Heart left ventricle (tissue), 16 donors: ENCODE measurements around the gene SOX8. TPM values are rescaled to one million over a fixed set of nuclear protein-coding genes. Genes with fewer than 3 reads are reported as not detected.
A peak's percentile ranks its signal among the peaks of the same experiment; 100 is the strongest.

Experiments used
- ATAC-seq, 4 donors: fragments of 200-7000 bp; cut with Tn5 transposase; one replicate each; pipeline ENCODE4 v1.9.1; 2020 to 2022; ENCODE audit warnings: moderate library complexity in 4 of 4, mild to moderate bottlenecking in 3 of 4, moderate number of reproducible peaks in 1 of 4
- DNase-seq, 5 donors: peaks; one replicate each; pipeline ENCODE4 v3.0.0-alpha.2; 2020
- H3K27ac ChIP-seq, 12 donors: fragments of 200-600 bp; sonication (generic) in 4 of 12; one replicate each; pipeline versions ENCODE4 v1.5.0 to v1.8.0; 2016 to 2022; ENCODE audit warnings: mild to moderate bottlenecking in 2 of 12
- H3K27me3 ChIP-seq, 9 donors: fragments of 200-600 bp; sonication (generic) in 2 of 9; one replicate each; pipeline versions ENCODE4 v1.5.1 to v1.8.0; 2016 to 2022; ENCODE audit warnings: mild to moderate bottlenecking in 3 of 9
- H3K36me3 ChIP-seq, 9 donors: fragments of 200-600 bp; sonication (generic) in 2 of 9; one replicate each; pipeline versions ENCODE4 v1.5.0 to v1.8.0; 2018 to 2022; ENCODE audit warnings: mild to moderate bottlenecking in 2 of 9
- H3K4me1 ChIP-seq, 12 donors: fragments of 200-600 bp; sonication (generic) in 4 of 12; one replicate each; pipeline versions ENCODE4 v1.5.0 to v1.8.0; 2016 to 2022; ENCODE audit warnings: mild to moderate bottlenecking in 3 of 12
- H3K4me3 ChIP-seq, 12 donors: fragments of 200-600 bp; sonication (generic) in 4 of 12; one replicate each; pipeline versions ENCODE4 v1.5.0 to v1.8.0; 2017 to 2022; ENCODE audit warnings: mild to moderate bottlenecking in 9 of 12, moderate library complexity in 4 of 12
- H3K9me3 ChIP-seq, 12 donors: fragments of 200-600 bp; sonication (generic) in 4 of 12; one replicate each; pipeline versions ENCODE4 v1.5.0 to v1.8.0; 2016 to 2022; ENCODE audit warnings: mild to moderate bottlenecking in 1 of 12
- CTCF ChIP-seq, 12 donors: fragments of 200-600 bp; sonication (generic) in 4 of 12; IDR thresholded peaks; one replicate each; pipeline versions ENCODE4 v1.5.0 to v1.8.0; 2018 to 2022; ENCODE audit warnings: antibody characterized with exemption in 12 of 12, mild to moderate bottlenecking in 5 of 12
- POLR2A ChIP-seq, 2 donors: fragments of 450-650 bp; IDR thresholded peaks; one replicate each; pipeline ENCODE4 v1.6.1; 2017; ENCODE audit warnings: antibody characterized with exemption in 2 of 2, mild to moderate bottlenecking in 2 of 2, moderate library complexity in 2 of 2
- WGBS, 4 donors: extraction: QIAGEN DNeasy Blood & Tissue Kit in 2 of 4; methylation state at CpG; one replicate each; pipeline versions ENCODE4 v1.1.5 to v1.1.7; 2013 to 2018; 5-methylcytosine and 5-hydroxymethylcytosine counted together
- intact Hi-C, 10 donors: fragments of 100-400 bp; cut with DNase I; formaldehyde crosslinking; loops; one replicate each; pipeline versions ENCODE4 v1.11.1 to v1.14.2; 2022
- polyA plus RNA-seq, 2 donors: library from polyadenylated mRNA; stranded (reverse); fragments of 200-250 nt; gene quantifications; one replicate each; pipeline ENCODE4 v1.2.3, GENCODE V29; 2013
- total RNA-seq, 9 donors: library from RNA; depleted of rRNA in 2 of 9; stranded (reverse); fragments of >200 nt in 2 of 9; fragmentation: NEBNext Ultra II Directional in 3 of 9; extraction: Animal tissue kit (Norgen Biotek cat#: 25700) in 3 of 9; gene quantifications; one replicate each; pipeline versions ENCODE4 v1.1.0 to v1.2.4, GENCODE V29; 2016 to 2023
- donor health status: ischemic (EF 13 %, LVEDD 7.1; RV severe dilation, severe dysfunction).
- donor health status: healthy with polysubstance abuse.
- donor health status: DM: no; HTN: yes; CAD: no.
- donor health status: DM: no; HTN: no; CAD: no.
- donor health status: ischemic (EF 25% LVEDD 6.9; RV normal size, moderate dysfunction).
- donor health status: ischemic (EF 25% LVEDD 5.7; RV mildly dilated, moderate dysfunction).
- donor health status: healthy.
- donor health status: DM: yes; HTN: yes; CAD: no.
- donor health status: ischemic (EF 35%, LVEDD 5.7; RV mildly dilated, moderate dysfunction).
- donor health status: nonischemic (EF 11% LVEDD 7.7; RV severe dilation, severe dysfunction).
- donor health status: DM: yes; HTN: yes; CAD: no.
- donor health status: PGD.
- donor health status: ischemic (EF 29% LVEDD 5.4; RV normal size, mild dysfunction).
- donor health status: nonischemic (EF 23%, LVEDD 6.1; RV moderate dilation, normal function).

SOX8 gene
- total and polyA plus RNA-seq, 11 donors, result 0.44 to 1.3 (median 0.77) TPM

- intact Hi-C loops, result loop anchor here in 1 of 10 donors (2.0 to 5.0 kb wide), 2 partner anchors 46 to 164 kb away; no protein-coding TSS in a partner anchor
- Histone ChIP-seq H3K4me3 (peak within 1 kb of the TSS; percentile 49 to 99 (median 90)), H3K27ac (peak within 1 kb of the TSS; percentile 55 to 92 (median 84)), H3K36me3 (peaks cover 0 to 27% (median 2%) of the 10 kb centered on the region in 9 donors), H3K4me1 (peaks cover 2 to 29% (median 18%) of the 10 kb centered on the region in 12 donors), H3K27me3 (no peaks in the 10 kb centered on the region), H3K9me3 (no peaks in the 10 kb centered on the region)
- TF ChIP-seq CTCF (IDR thresholded peaks at IDR 0.05) (no peak), POLR2A (IDR thresholded peaks at IDR 0.05) (peak in 1 of 2 donors; percentile 72)
- ATAC-seq (peak; percentile 97 to 99 (median 98)), DNase-seq (peak; percentile 93 to 98 (median 94))
- 5 to 10% (median 7%) methylated on average over 36 to 71 of the region's 71 CpGs for WGBS, 4 donors
Measured at GRCh38 chr16:970766-971581, 10.6 kb upstream of the SOX8 start, which contains the start of gene LMF1. Gene LMF1 (minus strand): TSS chr16:970984. CDS start chr16:970980, 4 bp downstream.

- peak overlapping the region in 1 of 12 donors; percentile 86 for H3K27ac ChIP-seq
- 94 to 97% (median 96%) methylated on average over 5 of the region's 5 CpGs for WGBS, 4 donors
- H3K27me3 ChIP-seq, result no peaks in the 10 kb centered on the region
- intact Hi-C loops, result loop anchor here in 1 of 10 donors (2.0 to 5.0 kb wide), 2 partner anchors 46 to 165 kb away; no protein-coding TSS in a partner anchor
- DNase-seq, result no peak
- H3K4me3 ChIP-seq, result no peak overlapping the region
- TF ChIP-seq CTCF (IDR thresholded peaks at IDR 0.05), result no peak
- TF ChIP-seq POLR2A (IDR thresholded peaks at IDR 0.05), result no peak
- peaks cover 0 to 21% (median 2%) of the 10 kb centered on the region in 9 donors for H3K36me3 ChIP-seq
- H3K9me3 ChIP-seq, result no peaks in the 10 kb centered on the region
- no peak for ATAC-seq
- peaks cover 2 to 29% (median 18%) of the 10 kb centered on the region in 12 donors for H3K4me1 ChIP-seq
Measured at GRCh38 chr16:971582-971905, 10.0 kb upstream of the SOX8 start.

- intact Hi-C loops, result loop anchor here in 1 of 10 donors (2.0 to 5.0 kb wide), 2 partner anchors 45 to 165 kb away; no protein-coding TSS in a partner anchor
- DNase-seq (no peak), ATAC-seq (no peak)
- Histone ChIP-seq H3K4me3 (no peak overlapping the region), H3K9me3 (no peaks in the 10 kb centered on the region), H3K4me1 (peaks cover 2 to 29% (median 18%) of the 10 kb centered on the region in 12 donors), H3K27me3 (no peaks in the 10 kb centered on the region), H3K27ac (no peak overlapping the region), H3K36me3 (peaks cover 0 to 17% (median 2%) of the 10 kb centered on the region in 9 donors)
- 85 to 92% (median 88%) methylated on average over 8 of the region's 8 CpGs for WGBS, 4 donors
- TF ChIP-seq POLR2A (IDR thresholded peaks at IDR 0.05), result no peak
- TF ChIP-seq CTCF (IDR thresholded peaks at IDR 0.05), result no peak
Measured at GRCh38 chr16:971981-972315, 9.6 kb upstream of the SOX8 start.

- 78 to 91% (median 84%) methylated on average over 28 to 32 of the region's 32 CpGs for whole genome bisulfite sequencing, 4 donors
- no peak for TF ChIP-seq CTCF (IDR thresholded peaks at IDR 0.05)
- no peak for TF ChIP-seq POLR2A (IDR thresholded peaks at IDR 0.05)
- no peak overlapping the region for H3K4me3 ChIP-seq
- peak overlapping the region in 1 of 12 donors; percentile 31 for H3K27ac ChIP-seq
- DNase-seq (no peak), ATAC-seq (no peak)
- H3K36me3 ChIP-seq, result peaks cover 0 to 12% (median under 1%) of the 10 kb centered on the region in 9 donors
- intact Hi-C loops, result loop anchor here in 1 of 10 donors (5.0 kb wide), 1 partner anchor 45 kb away; no protein-coding TSS in a partner anchor
- H3K9me3 ChIP-seq, result no peaks in the 10 kb centered on the region
- peaks cover 2 to 29% (median 18%) of the 10 kb centered on the region in 12 donors for H3K4me1 ChIP-seq
- H3K27me3 ChIP-seq, result no peaks in the 10 kb centered on the region
Measured at GRCh38 chr16:972316-973002, 9.1 kb upstream of the SOX8 start.
